Measurements from ENCODE around the gene ANKRD6. TPM values are rescaled to one million over a fixed set of nuclear protein-coding genes. Genes with fewer than 3 reads are reported as not detected.

Gene ANKRD6
- total RNA-seq, 4 donors from 2014 or later = 9.8 to 19.0 (median 12.2) TPM

DNA sequence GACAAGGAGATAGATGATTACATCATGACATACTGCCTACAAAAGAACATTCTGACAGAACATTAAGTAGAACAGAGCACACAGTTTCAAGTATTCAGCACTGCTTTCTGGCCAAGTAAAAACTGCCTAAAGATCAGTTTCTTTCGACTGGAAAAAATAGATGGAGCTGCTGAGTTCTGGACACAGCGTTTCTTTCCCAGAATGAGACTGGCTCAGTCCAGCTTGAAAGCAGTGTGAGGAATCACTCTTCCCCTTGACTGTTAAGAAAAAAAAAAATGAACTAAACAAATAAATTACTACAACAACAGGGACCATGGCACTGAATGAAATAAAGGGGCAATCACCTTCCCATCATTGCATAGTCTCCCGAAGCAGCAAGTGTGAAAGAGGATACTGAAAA is 210.0 kb downstream of the ANKRD6 start:
- WGBS, 2 donors (ENCODE audit: low coverage in 1 of 2) = 57 to 87% methylated on average over 3 of the region's 3 CpGs
- ATAC-seq = no peak

GRCh38 chr6:89643406-89643805 is 210.5 kb downstream of the ANKRD6 start:
- Histone ChIP-seq H3K9me3 (no peaks in the 10 kb centered on the region), H3K4me1 (peaks cover 0 to 18% (median 0%) of the 10 kb centered on the region in 3 donors), H3K4me3 (no peak overlapping the region), H3K27ac (no peak overlapping the region), H3K36me3 (peaks cover 0 to 65% of the 10 kb centered on the region in 2 donors), H3K27me3 (no peaks in the 10 kb centered on the region)
- TF ChIP-seq, protein P1, sequence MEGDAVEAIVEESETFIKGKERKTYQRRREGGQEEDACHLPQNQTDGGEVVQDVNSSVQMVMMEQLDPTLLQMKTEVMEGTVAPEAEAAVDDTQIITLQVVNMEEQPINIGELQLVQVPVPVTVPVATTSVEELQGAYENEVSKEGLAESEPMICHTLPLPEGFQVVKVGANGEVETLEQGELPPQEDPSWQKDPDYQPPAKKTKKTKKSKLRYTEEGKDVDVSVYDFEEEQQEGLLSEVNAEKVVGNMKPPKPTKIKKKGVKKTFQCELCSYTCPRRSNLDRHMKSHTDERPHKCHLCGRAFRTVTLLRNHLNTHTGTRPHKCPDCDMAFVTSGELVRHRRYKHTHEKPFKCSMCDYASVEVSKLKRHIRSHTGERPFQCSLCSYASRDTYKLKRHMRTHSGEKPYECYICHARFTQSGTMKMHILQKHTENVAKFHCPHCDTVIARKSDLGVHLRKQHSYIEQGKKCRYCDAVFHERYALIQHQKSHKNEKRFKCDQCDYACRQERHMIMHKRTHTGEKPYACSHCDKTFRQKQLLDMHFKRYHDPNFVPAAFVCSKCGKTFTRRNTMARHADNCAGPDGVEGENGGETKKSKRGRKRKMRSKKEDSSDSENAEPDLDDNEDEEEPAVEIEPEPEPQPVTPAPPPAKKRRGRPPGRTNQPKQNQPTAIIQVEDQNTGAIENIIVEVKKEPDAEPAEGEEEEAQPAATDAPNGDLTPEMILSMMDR (IDR thresholded peaks at IDR 0.05) = no peak
- TF ChIP-seq EP300 (IDR thresholded peaks at IDR 0.05) (no peak), POLR2AphosphoS5 (IDR thresholded peaks at IDR 0.05) (no peak), POLR2A (IDR thresholded peaks at IDR 0.05) (no peak)
- WGBS, 2 donors (ENCODE audit: low coverage in 1 of 2) = 47 to 67% methylated on average over 3 of the region's 3 CpGs
- no peak for ATAC-seq

More for the DNA sequence above, 210.0 kb downstream of the ANKRD6 start:
- no peaks in the 10 kb centered on the region for H3K9me3 ChIP-seq
- H3K36me3 ChIP-seq = peaks cover 0 to 60% of the 10 kb centered on the region in 2 donors
- TF ChIP-seq POLR2A (IDR thresholded peaks at IDR 0.05) = no peak
- TF ChIP-seq EP300 (IDR thresholded peaks at IDR 0.05) = no peak
- no peak for TF ChIP-seq POLR2AphosphoS5 (IDR thresholded peaks at IDR 0.05)
- TF ChIP-seq, protein P1 (IDR thresholded peaks at IDR 0.05) = no peak
- peaks cover 0 to 19% (median 0%) of the 10 kb centered on the region in 3 donors for H3K4me1 ChIP-seq
- H3K27ac ChIP-seq = no peak overlapping the region
- H3K4me3 ChIP-seq = no peak overlapping the region
- H3K27me3 ChIP-seq = no peaks in the 10 kb centered on the region

DNA sequence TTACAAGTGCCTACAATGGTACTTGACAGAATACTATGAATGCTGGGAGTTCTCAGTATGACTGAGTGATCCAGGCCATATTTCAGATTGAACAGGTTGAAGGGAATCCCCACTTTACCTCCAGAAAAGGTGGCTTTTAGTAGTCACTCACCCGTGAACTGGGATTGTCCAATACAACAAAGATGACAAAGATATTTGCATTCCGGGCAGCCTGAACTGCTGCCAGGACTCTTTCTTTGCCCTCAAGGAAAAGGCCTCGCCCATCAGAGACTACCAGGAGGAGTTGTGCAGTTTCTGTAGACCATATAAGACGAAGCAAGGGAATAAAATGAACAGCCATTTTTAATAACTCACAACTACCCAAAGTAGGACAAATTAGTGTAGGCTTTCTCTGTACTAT is 211.9 kb downstream of the ANKRD6 start:
- H3K27ac ChIP-seq = no peak overlapping the region
- no peak overlapping the region for H3K4me3 ChIP-seq
- peaks cover 0 to 7% (median 0%) of the 10 kb centered on the region in 3 donors for H3K4me1 ChIP-seq
- ATAC-seq = no peak
- H3K27me3 ChIP-seq = no peaks in the 10 kb centered on the region
- peaks cover 0 to 77% of the 10 kb centered on the region in 2 donors for H3K36me3 ChIP-seq
- WGBS, 2 donors (ENCODE audit: low coverage in 1 of 2) = 78 to 87% methylated on average over 4 of the region's 4 CpGs
- TF ChIP-seq POLR2AphosphoS5 (IDR thresholded peaks at IDR 0.05) (no peak), POLR2A (IDR thresholded peaks at IDR 0.05) (no peak), EP300 (IDR thresholded peaks at IDR 0.05) (no peak)
- TF ChIP-seq, protein P1 (IDR thresholded peaks at IDR 0.05) = no peak
- H3K9me3 ChIP-seq = no peaks in the 10 kb centered on the region

DNA sequence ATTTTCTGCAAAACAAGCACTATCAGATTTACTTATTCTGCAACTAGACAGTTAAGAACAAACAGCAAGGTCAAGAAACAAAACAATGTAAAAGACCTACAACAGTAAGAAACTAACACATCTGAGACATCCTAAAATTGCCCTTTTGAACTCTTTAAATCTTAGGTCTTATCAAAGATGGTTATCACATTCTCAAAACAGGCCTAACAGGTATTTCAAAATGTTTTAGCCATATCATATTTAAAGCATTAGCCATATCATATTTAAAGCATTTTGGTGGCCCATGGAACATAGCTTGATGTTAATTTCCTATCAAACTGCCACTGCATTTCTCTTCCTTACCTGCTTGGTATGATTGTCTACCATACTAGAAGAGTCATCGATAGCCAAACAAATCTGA is 216.7 kb downstream of the ANKRD6 start:
- no peaks in the 10 kb centered on the region for H3K27me3 ChIP-seq
- TF ChIP-seq, protein P1 (IDR thresholded peaks at IDR 0.05) = no peak
- TF ChIP-seq EP300 (IDR thresholded peaks at IDR 0.05) (no peak), POLR2AphosphoS5 (IDR thresholded peaks at IDR 0.05) (no peak), POLR2A (IDR thresholded peaks at IDR 0.05) (no peak)
- WGBS, 2 donors (ENCODE audit: low coverage in 1 of 2) = 100% methylated on average over 1 of the region's 1 CpG
- no peak for ATAC-seq
- no peaks in the 10 kb centered on the region for H3K9me3 ChIP-seq
- H3K36me3 ChIP-seq = peaks cover 6 to 96% of the 10 kb centered on the region in 2 donors
- no peak overlapping the region for H3K4me3 ChIP-seq
- no peaks in the 10 kb centered on the region for H3K4me1 ChIP-seq
- H3K27ac ChIP-seq = no peak overlapping the region

DNA sequence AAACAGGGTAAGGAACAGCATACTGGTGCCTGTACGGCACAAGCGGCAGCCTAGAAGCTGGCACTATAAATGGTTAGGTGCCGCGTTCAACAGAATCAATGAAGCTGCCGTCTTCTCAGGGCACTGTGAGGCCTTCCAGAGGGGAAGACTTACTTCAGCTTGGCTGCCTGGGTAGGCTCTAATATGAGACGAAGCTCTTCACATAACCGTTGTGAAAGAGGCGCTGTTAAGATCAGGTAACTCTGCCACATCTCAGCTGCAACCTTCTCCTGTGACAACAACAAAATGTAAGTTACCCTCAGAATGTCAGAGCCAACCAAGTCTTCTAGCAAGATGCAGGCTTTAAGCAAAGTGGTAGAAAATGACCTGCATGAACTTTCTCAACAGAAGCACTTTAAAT is 217.6 kb downstream of the ANKRD6 start:
- TF ChIP-seq POLR2AphosphoS5 (IDR thresholded peaks at IDR 0.05) (no peak), POLR2A (IDR thresholded peaks at IDR 0.05) (no peak), EP300 (IDR thresholded peaks at IDR 0.05) (no peak)
- TF ChIP-seq, protein P1 (IDR thresholded peaks at IDR 0.05) = no peak
- H3K27ac ChIP-seq = no peak overlapping the region
- H3K27me3 ChIP-seq = no peaks in the 10 kb centered on the region
- no peak overlapping the region for H3K4me3 ChIP-seq
- no peaks in the 10 kb centered on the region for H3K9me3 ChIP-seq
- peaks cover 6 to 97% of the 10 kb centered on the region in 2 donors for H3K36me3 ChIP-seq
- ATAC-seq = no peak
- H3K4me1 ChIP-seq = no peaks in the 10 kb centered on the region
- 90 to 100% methylated on average over 3 to 7 of the region's 8 CpGs for WGBS, 2 donors (ENCODE audit: low coverage in 1 of 2)
